GM18519 (cell line): ENCODE results near the gene CMTM3.
"Not testable (repeated sequence)": the region's sequence is repeated elsewhere in the genome, so short reads cannot be mapped to it uniquely, and the experiment has no call there.

ENCODE experiments used
- ATAC-seq: cut with Tn5 transposase; IDR thresholded peaks from one replicate; pipeline ENCODE4 v1.9.1; 2021; ENCODE audit warnings: mild to moderate bottlenecking, moderate library complexity; ENCODE audit not compliant: unreplicated experiment, low FRiP score

Gene CMTM3

DNA sequence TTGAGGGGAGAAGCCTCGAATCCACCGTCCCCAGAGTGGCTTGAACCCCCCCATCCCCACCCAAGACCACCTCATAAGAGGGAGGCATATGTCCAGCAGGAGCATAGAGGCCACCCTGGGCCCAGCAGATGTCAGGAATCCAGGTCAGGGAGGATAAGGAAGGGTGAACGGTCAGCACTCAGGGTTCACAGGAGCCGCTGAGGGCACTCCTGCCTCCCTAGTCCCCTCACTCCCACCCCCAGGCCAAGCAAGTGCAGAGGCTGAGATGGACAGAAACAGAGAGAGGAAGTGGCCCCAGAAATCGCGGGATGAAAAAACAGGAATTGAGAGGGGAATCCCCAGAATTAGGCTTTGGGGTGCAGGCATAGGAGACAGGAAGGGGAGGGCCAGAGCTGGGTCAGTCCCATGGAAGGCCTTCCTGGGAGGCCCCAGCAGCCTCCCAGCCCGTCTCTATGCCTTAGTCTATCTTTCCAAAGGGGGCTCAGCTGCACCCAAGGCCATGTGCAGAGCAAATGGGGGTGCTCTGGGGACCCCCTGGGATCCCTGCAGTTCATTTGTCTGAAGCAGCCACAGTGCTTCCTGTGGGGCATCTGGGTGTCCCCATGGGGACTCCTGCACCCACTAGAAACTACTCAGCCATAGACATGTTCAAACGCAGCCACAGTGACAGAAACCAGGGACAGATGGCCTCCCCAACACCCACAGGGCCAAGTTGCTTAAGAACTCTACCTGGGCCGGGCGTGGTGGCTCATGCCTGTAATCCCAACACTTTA is 1.7 kb downstream of the CMTM3 start:
- no peak for ATAC-seq

DNA sequence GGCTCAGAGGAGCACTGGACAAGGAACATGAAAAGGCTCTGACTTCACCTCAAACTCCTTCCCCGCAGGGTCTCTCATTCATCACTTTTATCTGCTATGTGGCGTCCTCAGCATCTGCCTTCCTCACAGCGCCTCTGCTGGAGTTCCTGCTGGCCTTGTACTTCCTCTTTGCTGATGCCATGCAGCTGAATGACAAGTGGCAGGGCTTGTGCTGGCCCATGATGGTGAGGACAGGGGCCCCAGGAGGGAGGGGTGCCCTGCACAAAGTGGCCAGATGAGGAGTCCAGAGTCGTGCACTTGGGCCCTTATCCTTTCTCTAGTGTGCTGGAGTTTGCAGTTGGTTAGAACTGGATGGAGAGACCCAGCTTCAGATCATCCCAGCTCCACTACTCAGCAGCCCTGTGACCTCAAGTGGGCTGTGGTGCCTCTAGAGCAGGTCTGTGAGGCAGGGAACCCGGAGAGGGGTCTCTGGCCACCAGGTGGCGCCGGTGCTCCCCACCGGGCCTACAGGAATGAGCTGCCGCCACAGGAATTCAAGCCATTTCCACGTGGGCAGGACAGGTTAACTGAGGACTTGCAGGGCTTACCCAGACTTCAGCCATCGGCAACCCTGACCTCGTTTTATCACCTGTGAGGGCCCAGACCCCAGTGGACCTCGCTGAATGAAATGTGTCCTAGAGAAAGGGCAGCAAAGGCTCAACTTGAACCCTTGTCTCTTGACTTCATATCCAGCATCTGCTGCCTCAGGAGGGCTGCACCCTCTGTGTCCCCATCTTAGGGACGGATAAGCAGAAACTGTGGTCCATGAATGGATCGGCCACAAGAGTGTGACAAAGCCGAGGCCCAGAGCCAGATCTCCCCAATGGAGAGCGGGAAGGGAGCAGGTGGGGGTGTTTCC is 4.0 kb downstream of the CMTM3 start:
- no peak for ATAC-seq

DNA sequence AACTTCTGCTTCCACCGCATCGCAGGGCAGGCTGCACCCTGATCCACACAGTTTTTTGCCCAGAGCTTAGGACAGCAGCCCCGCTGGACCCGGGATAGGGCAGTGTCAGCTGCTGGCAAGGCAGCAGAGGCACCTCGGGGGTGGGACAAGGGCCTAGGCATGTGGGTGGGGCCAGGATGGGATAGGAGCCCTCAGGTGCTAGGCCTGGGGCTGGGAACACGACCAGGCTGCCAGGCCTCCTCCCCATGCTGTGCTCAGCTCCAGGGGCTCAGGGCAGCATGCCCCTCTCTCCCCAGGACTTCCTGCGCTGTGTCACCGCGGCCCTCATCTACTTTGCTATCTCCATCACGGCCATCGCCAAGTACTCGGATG is 4.6 kb downstream of the CMTM3 start:
- no peak for ATAC-seq

DNA sequence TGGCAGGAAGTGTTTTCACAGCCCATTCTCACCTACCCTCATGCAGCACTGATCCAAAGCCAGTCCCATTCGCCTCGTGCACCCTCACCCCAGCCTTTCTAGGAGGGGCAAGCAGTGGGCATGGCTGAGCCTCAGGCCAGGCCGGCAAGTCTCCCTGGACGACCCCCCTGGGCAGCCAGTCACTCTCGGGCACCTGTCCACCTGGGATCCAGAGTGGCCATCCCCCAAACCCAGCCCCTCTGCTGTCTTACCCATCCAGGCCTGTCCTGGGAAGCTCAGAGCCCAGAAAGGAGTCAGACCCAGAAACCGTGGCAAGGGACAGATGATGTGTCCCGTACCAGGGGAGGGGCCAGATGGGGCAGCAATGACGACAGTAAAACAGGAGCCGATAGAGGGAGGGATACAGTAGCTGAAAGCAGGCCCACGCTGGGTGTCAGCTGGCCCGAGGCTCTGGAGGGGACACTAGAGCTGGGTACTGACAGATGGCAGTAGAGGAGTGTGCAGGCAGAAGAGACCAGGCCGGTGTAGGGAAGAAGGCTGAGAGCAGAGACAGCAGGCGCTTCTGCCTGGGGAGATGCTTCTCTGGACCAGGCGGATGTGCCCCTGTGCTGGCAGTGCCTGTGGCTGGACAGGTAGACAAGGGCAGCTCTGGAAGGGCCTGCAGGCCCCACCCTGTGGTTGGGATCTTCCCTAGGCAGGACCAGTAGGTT is 5.8 kb downstream of the CMTM3 start:
- ATAC-seq, result no peak

DNA sequence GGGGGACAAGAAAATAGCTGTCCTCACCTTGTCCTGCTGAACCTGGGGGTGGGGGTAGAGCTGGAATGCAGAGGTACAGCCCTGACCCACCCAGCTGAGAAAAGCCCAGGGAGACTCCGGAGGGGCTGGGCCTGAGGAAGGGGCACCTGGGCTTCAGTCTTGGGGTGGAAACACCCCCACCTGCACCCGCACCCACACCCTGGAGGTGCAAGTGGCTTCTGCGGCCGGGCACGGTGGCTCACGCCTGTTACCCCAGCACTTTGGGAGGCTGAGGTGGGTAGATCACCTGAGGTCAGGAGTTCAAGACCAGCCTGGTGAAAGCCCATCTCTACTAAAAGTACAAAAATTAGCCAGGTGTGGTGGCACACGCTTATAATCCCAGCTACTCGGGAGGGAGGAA is 7.4 kb downstream of the CMTM3 start:
- not testable (repeated sequence) for ATAC-seq

DNA sequence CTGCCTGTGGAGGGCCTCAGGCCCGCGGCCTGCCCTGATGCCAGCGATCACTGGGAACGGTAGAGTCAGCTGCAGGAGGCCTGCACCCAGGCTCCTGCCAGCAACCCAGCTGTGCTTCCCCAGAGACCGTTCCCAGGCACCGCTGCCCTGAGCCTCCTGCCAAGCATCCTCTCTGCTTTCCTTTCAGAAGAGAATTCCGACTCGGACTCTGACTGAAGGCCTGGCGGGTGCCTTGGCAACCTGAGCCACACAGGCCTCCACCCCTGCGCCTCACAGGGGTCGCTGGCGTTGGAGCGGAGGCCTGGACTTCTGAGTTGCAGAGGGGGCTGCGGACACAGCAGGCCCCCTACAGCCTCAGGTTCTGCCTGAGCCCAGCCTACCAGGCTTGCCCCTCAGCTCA is 7.9 kb downstream of the CMTM3 start:
- no peak for ATAC-seq

DNA sequence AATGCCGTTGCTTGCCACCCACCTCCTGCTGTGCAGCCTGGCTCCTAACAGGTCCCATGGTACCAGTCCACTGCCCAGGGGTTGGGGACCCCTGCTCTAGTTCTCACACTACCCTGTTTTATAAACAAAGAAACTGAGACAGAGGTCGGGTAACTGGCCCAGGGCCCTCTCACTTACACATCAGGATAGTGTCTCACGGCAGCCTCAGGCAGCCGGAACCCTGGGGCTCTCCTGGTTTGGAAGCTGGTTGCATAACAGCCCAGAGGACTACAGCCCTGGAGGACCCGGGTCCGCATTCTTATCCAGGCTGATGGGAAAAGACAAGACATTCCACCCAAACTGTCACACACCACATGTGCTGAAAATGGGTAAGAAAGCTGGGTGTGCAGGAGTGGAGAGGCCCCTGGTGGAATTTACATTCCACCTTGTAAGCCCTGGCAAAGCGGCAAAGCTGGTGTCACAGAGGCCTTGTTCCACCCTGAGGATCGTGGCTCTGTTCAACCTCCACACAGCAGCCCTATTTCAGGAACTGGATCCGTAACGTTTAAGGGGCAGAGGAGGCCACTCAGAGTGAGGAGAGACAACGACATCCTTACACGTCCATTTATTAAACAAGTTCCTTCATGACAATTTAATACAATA is 9.8 kb downstream of the CMTM3 start:
- ATAC-seq, result no peak

DNA sequence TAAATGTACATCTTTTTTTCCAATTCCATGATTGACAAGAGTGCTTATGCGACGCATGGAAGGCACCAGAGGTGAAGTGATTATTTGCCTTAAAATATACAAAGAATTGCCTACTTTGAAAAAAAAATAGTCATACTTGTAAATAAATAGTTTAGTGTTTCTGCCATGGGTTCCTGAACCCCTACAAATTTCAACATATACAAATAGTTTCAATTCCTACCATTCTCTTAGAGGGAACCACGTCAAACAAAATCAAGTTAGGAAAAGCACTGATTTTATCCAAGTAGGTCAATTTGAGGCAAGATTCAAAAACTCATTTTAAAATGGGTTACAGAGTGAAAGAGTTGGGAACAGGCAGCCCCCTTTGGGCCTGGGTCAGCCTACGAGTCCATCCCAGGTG is 11.7 kb downstream of the CMTM3 start:
- no peak for ATAC-seq

DNA sequence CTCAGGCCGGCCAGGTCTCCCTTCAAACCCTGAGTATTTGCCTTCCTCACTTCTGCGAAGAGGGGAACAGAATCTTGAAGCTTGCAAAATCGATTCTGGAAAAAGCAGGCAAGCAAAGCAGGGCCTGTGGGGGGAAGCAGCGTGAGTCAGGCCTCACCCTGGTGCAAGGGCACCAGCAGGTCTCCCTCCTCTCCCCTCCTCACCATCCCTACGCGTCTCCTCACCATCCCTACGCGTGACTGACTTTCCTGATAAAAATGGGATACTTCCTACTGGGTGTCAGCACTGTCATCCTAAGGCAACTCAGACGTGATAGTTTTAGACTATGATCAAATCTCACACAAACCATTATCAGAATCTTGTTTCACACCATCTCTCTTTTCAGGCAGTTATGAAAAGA is 12.1 kb downstream of the CMTM3 start:
- ATAC-seq, result no peak

DNA sequence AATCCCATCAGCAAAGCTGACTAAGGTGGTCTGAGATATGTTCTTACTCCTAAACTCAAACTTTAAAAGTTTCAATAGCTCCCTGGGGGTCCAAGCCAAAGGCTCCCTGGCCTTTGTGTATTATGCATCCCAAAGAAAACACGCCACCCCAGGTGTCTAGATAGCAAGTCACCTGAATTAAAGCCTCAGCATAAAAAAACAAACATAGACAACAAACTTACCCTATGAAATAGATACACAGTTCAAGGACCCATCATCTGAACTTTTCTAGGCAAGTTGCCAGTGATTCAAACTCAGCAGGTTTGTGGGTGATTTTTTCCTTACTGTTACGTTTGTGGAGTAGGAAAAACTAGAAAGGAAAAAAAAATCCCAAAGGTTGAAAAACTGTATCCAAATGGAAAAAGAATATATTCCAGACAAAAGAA is 12.5 kb downstream of the CMTM3 start:
- ATAC-seq, result no peak

DNA sequence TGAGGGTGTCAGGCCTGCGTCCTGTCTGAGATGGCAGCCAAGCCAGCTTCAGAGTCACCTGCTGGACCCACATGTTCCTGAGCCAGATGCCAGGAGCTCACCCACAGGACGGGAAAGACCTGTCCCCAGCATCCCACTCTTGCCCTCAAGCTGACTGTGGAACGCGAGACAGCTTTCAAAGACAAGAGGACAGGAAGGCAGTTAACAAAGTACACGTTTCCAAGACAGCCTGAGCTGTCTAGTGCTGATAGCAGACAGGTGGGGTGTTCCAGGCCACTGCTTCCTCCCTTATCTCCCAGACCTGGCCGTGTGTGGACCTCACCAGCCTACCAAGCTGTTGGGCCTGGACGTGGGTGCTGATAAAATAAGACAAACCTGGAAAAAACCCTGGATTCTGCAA is 13.2 kb downstream of the CMTM3 start:
- ATAC-seq, result no peak

DNA sequence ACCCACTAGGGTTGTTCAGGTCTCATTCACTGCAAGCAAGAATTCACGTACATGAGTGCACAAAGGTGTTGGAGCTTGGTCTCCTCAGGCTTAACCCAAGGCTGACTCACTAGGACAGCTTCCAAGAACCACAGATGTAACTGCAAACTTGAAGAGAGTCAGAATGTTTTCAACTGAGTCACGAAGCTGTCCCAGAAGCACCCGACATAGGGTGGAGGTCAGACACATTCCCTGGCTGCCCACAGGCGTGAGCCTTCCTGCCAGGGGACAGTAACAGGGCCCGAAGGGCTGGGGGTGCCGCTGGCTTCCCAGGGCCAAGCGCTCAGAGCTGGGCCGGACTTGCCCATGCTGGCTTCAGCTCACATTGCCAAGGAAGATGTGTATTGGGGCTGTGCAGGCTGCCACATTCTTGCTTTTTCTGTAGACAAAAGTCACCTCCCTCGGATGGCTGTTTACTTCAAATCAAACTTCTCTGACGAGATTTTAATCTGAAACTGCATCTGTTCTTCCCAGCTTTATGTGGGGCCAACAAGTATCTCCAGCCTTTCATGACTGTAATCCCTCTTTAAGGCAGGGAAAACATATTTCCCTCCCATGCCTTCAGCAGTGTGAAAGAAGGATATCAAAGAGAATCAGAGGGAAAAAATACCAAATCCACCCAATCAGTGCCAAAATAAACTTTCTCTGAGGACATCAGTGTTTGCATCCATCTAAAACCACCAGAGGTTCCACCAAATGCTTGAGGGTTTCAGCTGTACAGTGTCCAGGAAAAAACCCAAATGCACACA is 14.3 kb downstream of the CMTM3 start:
- no peak for ATAC-seq

DNA sequence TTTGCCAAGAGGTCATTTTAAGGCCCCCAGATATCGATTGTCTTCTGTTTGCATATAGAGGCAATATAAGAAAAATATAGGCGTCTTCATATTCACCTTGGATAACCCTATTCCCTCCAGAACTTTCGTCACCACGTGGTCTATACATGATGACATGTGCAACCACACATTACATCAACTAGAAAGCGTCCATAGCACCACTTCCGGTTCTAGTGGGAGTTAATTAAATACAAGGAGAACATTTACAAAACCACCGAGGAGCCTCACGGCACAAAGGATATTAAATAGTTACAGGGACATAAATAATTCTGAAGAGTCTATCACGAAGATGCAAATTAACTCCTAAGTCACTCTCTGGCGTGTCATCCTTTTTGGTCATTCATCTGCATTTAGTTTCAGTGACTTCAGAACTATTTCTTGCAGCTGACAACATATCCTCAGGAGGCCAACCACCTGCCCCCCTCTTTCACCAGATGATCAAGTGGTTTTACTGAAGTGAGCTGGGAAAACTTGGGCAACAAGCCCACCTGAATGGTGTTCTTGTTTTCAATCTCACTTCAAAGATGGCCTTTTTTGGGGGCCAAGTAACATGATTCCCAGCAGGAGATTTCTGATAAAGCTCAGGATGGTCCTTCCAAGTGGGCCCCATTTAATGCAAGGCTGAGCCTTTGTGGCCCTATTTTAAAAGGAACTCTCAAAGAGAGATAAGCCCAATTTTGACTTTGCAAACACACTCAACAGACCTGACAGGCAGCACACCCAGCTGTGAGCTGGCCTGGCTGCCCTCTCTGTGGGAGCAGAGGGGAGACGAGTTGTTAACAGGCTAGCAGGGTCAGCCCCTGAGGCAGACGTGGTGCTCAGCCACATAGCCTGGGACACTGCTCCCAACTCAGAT is 15.3 kb downstream of the CMTM3 start:
- no peak for ATAC-seq

DNA sequence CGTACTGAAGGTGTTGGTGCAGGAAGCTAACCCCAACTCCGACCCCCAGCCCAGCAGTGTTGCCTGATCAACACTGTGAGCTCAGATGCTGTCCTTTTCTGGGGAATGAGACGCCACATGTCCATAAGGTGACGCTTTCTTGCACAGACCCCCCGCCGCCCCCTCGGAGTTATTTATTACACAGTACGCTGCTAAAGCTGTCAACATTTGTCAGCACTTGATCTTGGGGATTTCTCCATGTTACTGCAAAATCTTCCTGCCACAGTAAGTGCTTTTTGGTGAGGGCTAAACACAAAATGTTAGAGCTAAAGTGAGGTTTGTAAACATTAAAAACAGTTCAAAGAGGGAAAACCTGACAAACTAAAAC is 15.9 kb downstream of the CMTM3 start:
- no peak for ATAC-seq

DNA sequence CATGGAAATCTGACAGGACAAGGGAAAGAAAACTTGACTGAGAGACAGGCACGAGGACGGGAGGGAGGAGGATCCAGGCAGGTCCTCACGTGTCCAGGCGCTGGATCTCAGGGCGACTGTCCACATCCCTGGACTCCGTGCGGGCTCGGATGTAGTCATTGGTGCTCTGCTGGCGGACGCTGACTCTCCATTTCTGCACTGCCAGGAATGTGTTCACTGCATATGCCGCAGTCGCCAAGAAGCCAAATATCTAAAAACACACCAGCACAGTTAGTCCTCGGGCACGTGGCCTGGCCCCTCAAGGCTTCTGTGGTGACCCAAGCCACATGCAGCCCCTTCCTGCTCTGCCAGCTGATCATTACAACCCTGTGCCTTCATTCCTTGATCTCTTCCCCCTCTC is 17.5 kb downstream of the CMTM3 start:
- no peak for ATAC-seq

DNA sequence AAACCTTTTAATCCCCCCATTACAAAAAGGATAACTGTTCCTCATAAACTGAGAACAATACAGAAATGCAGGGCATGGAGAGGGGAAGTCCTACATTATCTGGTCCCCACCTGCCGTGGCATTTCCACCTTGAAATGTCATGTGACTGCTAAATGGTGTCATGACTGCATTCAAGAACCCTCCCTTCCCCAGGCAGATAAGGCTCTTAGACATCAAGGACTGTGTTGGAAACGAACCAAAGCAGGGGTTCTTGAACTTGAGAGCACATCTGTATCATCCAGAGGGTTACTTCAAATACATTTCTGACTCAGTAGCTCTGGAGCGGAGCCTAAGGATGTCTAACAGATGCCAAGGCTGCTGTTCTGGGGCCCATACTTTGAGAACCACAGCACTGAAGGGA is 18.4 kb downstream of the CMTM3 start:
- ATAC-seq, result no peak

DNA sequence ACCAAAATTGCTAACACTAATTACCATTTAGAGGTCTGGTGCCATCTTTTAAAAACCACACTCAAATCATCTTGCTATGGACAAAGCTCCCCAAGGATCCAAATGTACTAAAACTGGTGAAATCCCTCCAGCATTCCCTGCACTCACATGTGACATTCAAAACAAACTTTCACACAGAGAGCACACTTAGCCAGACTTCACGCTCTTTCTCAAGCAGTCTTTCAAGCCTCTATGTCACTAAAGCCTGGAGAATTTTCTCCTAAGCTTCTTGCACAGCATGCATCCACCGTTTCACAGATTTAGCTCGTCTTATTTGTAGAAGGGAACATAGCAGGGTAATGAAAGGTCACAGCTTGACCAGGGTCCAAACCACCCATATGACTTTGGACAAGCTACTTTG is 19.3 kb downstream of the CMTM3 start:
- no peak for ATAC-seq

DNA sequence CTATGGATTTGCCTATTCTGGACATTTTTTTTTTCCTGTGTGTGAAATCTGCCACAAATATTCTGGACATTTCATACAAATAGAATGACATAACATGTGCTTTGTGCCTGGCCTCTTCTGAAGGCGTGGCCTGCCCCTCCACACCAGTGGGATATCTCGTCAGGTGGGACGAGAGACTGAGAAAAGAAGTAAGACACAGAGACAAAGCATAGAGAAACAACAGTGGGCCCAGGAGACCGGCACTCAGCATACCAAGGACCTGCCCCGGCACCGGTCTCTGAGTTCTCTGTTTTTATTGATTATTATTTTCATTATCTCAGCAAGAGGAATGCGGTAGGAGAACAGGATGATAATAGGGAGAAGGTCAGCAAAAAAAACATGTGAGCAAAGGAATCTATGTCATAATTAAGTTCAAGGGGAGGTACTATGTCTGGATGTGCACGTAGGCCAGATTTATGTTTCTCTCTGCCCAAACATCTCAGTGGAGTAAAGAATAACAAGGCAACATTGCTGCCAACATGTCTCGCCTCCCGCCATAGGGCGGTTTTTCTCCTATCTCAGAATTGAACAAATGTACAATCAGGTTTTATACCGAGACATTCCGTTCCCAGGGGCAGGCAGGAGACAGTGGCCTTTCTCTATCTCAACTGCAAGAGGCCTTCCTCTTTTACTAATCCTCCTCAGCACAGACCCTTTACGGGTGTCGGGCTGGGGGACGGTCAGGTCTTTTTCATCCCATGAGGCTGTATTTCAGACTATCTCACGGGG is 23.3 kb downstream of the CMTM3 start:
- ATAC-seq, result not testable (repeated sequence)
